Prostate gland (tissue), 2 donors: ENCODE measurements around the gene ZBTB16.

Experiments
- CTCF ChIP-seq, 4 experiments: fragments of 200-600 bp in 2 of 4; fragments of 450-650 bp in 2 of 4; sonication (generic) in 2 of 4; IDR thresholded peaks; 1 replicate in 3 of 4; 2 replicates in 1 of 4; pipeline ENCODE4 v1.5.1; 2016 to 2019; ENCODE audit warnings: antibody characterized with exemption in 4 of 4, mild to moderate bottlenecking in 2 of 4, moderate library complexity in 2 of 4
- POLR2A ChIP-seq: fragments of 450-650 bp; IDR thresholded peaks from one replicate; pipeline ENCODE4 v1.6.1; 2016; ENCODE audit warnings: antibody characterized with exemption, mild to moderate bottlenecking

DNA sequence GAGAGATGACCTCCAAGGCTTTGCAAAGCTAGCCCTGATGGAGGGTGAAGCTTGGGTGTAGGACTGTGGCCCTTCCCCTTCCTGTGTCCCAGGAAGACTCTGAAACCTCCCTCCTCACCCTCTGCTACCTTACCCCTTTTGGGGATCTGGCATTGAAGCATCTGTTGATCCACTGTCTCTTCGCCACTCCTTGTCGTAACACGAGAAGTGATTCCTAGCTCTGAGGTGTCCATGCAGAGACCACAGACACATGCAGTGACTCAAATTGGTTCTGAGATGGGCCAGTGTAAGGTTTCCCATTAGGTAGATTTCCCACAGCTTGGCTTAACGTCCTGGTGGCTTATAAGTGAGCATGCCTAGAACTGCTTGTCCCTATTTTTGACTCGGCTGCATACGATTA lies 101.4 kb downstream of the ZBTB16 start:
- TF ChIP-seq POLR2A: no peak
- no peak for TF ChIP-seq CTCF (IDR thresholded peaks at IDR 0.05)
